Fibroblast of skin of abdomen (primary cell): ENCODE measurements around the gene CDH22.
A peak's percentile ranks its signal among the peaks of the same experiment; 100 is the strongest.

ENCODE experiments used
- DNase-seq: peaks from one replicate; pipeline ENCODE4 v3.0.0-alpha.2; 2013

The CDH22 gene

GRCh38 chr20:46214824-46215488, 93.3 kb downstream of the CDH22 start:
- peak; percentile 36 for DNase-seq

- peak; percentile 3 for DNase-seq
These were observed 94.1 kb downstream of the CDH22 start for GRCh38 chr20:46213946-46214823.

GRCh38 chr20:46212876-46213275, 95.4 kb downstream of the CDH22 start:
- no peak for DNase-seq

GRCh38 chr20:46212252-46212651, 96.0 kb downstream of the CDH22 start:
- no peak for DNase-seq

- DNase-seq, result no peak
These were observed 97.0 kb downstream of the CDH22 start for GRCh38 chr20:46211331-46211722.

GRCh38 chr20:46210672-46211330, 97.5 kb downstream of the CDH22 start:
- no peak for DNase-seq

- DNase-seq, result no peak
These were observed 98.2 kb downstream of the CDH22 start for GRCh38 chr20:46209930-46210671.

GRCh38 chr20:46207793-46208192, 100.5 kb downstream of the CDH22 start:
- DNase-seq, result no peak

- DNase-seq, result no peak
These were observed 101.2 kb downstream of the CDH22 start for GRCh38 chr20:46206992-46207549.

- DNase-seq, result no peak
These were observed 102.3 kb downstream of the CDH22 start for GRCh38 chr20:46206025-46206424.

- DNase-seq, result no peak
These were observed 102.9 kb downstream of the CDH22 start for GRCh38 chr20:46205349-46205748.

- no peak for DNase-seq
These were observed 103.6 kb downstream of the CDH22 start for GRCh38 chr20:46204594-46205186.

- DNase-seq, result no peak
These were observed 104.8 kb downstream of the CDH22 start for GRCh38 chr20:46203510-46203837.

- no peak for DNase-seq
These were observed 105.4 kb downstream of the CDH22 start for GRCh38 chr20:46202766-46203509.

- no peak for DNase-seq
These were observed 107.4 kb downstream of the CDH22 start for GRCh38 chr20:46200582-46201570.

GRCh38 chr20:46199198-46199597, 109.1 kb downstream of the CDH22 start:
- no peak for DNase-seq

GRCh38 chr20:46196990-46197389, 111.3 kb downstream of the CDH22 start:
- DNase-seq, result no peak

- DNase-seq, result no peak
These were observed 112.8 kb downstream of the CDH22 start for GRCh38 chr20:46195264-46196036.

GRCh38 chr20:46194409-46194808, 113.9 kb downstream of the CDH22 start:
- no peak for DNase-seq
